NK-92 treated with Interleukin-12 subunit alpha and Interleukin-12 subunit beta, amount 100 ng/mL, for 24 hours (cell line): ENCODE results near the gene SH3TC2.
"Not testable (repeated sequence)": the region's sequence is repeated elsewhere in the genome, so short reads cannot be mapped to it uniquely, and the experiment has no call there.

Experiments used
- DNase-seq: peaks from one replicate; lab custom pipeline; 2025; lab: John Stamatoyannopoulos, UW

Gene SH3TC2

DNA sequence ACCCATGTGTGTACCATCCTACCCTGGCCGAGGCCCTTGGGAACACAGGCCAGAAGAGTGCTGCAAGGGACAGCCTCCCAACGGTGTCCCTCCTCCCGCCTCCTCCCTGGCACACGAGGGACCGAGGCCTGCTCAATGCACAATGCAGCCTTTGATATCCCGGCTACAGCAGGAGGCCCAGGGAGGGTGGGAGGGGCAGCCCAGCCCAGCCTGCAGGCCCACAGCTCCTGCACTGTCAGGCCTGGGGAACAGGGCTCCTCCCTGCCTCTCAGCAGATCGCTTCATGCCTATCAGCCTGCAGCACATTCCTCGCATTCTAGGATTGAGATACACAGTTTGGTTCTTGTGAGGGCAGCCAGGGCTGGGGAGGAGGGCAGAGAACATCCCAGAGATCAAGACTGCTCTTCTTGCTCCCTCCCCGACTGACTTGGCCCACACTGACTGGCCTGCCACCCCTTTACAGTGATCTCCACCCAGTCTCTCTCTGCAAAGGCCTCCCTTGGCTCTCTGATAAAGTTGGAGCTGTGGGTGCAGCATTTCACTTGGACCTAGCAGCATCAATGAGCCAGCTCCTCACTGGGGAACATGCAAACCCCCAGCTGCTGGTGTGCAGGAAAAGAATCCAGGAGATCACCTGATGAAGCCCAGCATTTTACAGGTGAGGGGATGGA lies at the start of gene SH3TC2:
Gene SH3TC2, minus strand, starts transcription at position 46 of the 671 bp plus-strand sequence. Its CDS starts 40 bp downstream, at position 6.
- no peak for DNase-seq

DNA sequence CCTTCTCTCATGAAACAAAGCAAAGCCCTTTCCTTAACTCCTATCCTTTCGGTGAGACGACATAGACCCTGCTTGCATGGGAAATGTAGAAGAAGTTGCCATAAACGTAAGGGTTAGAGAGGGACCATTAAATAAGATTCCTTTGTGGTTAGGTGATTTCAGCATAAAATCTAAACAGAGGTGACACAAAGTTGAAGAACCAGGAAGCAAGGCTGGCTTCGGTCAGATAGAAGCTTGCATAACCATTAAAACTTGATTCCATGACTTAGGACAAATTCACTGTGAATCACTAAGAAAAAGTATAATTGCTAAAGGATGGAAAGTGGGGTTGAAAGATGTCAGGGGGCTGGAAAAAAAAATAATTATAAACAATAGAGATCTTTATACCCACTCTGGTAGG lies 47.5 kb upstream of the SH3TC2 start:
- no peak for DNase-seq

DNA sequence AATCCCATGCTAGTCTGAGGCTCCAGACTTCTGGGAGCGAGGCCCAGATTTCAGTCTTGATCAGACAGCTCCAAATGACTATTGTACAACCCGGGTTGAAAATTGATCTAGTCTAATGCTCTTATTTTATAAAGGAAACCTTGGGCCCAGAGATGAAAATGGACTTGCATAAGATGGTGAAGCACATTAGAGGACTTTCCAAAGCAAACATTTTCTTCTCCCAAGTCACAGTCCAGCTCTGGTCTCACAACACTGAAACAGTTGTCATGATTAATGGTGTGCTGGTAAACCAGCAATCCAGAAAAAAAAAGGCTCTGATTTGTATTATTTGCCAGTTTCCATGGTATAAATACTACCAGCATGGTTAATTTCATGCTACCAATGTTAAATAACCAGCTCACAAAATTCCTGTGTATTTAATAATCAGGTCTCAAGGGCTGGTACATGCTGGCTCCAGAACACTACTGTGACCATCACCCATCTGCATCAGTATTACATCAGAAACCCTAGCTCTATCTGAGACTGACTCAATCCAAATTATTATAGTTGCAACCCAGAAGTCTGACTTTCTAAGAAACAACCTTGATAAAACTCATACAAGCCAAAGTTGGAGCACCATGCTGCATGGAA lies 45.9 kb upstream of the SH3TC2 start:
- no peak for DNase-seq

DNA sequence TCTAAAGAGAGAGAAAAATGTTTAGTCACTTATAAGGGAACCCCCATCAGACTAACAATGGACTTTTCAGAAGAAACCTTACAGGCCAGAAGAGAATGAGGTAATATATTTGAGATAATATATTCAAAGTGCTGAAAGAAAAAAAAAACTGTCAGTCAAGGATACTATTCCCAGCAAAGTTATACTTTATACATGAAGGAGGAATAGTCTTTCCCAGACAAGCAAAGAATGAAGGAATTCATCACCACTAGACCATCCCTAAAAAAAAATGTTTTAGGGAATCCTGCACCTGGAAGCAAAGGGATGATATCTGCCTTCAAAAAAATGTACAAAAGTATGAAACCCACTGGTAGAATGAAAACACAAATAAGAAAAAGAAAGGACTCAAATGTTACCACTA lies 37.5 kb upstream of the SH3TC2 start:
- DNase-seq, result no peak

DNA sequence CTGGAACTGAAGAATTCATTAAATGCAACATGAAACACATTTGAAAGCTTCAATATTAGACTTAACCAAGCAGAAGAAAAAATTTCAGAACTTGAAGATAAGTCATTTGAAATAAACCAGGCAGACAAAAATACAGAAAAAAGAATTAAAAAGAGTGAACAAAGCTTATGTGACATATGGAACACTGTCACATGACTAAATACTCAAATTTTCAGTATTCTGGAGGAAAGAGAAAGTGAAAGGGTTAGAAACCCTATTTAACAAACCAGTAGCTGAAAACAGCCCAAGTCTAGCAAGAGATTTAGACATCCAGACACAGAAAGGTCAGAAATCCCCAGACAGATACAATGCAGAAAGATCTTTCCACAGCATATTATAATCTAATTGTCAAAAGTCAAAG lies 37.1 kb upstream of the SH3TC2 start:
- DNase-seq, result no peak

DNA sequence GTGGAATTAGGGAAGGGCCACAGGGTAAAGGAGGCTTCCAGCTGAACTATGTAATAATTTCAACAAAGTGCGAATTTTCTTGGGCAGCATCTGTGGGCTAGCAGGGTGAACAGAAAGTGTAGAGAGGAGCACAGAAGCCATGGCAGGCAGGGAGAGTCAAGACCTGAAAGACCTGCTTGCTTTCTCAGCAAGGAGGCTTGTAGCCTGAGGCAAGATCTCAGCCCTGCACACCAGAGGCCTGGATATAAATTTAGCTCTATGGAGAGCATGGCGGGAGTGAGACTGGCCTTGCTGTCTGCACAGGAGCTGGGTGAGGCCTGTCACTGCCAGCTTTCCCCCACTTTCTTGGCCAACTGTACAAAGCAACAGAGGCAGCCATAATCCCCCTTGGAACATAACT lies 32.1 kb upstream of the SH3TC2 start:
- DNase-seq, result no peak

DNA sequence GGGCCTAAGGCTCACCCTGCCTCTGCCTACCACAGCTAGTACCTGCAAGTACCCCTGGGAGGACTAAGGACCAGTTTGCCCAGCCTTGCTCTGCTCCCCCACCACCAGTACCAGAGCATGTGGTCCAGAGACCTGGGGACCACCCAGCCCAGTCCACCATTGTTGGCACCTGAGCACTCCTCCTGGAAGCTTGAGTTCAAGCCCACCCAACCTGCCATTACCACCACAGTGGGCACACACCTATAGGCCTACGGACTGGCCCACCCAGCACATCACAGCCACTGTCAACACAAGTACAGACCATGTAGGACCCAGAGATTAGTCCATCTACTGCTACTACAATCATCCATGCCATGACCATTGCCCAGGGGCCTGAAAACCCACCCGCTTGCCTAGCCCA lies 30.8 kb upstream of the SH3TC2 start:
- no peak for DNase-seq

DNA sequence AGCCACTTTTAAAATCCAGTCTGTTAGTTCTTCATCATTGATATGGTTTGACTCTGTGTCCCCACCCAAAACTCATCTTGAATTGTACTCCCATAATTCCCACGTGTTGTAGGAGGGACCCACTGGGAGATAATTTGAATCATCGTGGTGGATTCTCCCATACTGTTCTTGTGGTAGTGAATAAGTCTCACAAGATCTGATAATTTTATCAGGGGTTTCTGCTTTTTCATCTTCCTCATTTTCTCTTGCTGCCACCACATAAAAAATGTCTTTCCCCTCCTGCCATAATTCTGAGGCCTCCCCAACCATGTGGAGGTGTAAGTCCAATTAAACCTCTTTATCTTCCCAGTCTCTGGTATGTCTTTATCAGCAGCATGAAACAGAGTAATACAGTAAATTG lies 26.9 kb upstream of the SH3TC2 start:
- no peak for DNase-seq

DNA sequence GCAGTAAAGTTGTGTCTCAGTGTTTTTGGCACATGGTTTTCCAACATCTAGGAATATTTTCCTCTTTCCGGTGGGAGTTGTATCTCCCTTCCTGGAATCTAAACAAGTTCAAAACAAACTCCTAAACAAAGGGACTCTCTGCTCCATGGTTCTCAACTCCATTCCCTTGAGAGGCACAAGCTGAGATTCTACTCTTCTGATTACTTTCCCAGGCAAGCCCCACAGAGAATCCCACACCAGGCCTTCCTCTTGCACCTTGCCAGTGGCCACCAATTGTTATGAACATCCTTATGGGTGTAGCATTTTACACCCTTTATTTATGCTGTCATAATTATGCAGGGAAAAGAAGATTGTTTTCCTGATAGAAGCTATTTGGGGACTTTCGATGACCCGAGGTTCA lies 25.8 kb upstream of the SH3TC2 start:
- no peak for DNase-seq

DNA sequence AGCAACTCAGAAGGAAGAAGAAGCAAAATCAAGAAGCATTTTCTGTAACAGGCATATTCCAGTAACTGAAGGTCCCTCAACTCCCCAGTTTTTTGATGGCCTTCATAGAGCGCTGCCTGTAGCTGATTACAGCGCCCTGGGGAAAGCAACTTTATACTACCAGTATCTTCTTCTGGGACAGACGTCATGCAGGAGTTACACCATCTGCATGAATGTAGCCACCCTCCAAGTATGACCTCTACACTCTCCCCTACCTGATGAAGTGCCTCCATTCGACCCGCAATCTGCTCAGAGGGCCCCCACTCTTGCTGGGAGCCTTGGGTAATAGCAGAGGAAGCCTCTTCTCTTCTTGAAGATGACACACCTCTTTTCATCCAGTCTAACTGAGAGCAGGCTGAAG lies 21.0 kb upstream of the SH3TC2 start:
- DNase-seq, result no peak

DNA sequence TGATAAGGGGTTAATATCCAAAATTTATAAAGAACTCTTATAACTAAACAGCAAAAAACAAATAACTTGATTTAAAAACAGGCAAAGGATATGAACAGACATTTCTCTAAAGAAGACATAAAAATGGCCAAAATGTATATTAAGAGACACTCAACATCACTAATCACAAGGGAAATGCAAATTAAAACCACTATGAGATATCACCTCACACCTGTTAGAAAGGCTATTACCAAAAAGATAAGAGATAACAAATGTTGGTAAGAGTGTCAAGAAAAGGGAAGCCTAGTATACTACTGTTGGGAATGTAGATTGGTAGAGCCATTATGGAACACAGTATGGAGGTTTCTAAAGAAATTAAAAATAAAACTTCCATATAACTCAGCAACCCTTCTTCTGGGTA lies 19.4 kb upstream of the SH3TC2 start:
- no peak for DNase-seq

DNA sequence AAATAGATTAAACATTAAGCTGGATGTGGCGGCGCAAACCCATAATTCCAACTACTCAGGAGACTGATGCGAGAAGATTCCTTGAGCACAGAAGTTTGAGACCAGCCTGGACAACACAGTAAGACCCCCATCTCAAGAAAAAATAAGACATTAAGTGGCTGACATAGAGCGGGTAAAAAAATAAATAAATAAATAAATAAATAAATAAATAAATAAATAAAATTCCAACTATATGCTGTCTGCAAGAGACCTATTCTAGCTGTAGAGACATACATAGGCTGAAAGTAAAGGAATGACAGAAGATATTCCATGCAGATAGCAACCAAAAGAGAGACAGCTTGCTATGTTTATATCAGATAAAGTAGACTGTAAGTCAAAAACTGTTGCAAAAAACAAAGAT lies 17.4 kb upstream of the SH3TC2 start:
- no peak for DNase-seq

DNA sequence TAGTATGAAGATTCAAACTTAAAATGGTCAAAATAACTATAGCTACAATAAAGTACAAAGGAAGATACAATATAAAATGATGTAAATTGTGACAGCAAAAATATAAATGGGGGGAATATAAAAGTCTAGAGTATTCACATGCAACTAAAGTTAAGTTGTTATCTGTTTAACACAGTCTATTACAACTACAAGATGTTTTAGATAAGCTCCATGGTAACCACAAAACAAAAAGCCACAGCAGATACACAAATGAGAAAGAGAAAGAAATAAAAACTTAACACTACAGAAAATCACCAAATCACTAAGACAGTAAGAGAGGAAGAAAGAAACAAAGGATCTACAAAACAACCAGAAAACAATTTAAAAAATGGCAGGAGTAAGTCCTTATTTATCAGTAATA lies 17.0 kb upstream of the SH3TC2 start:
- no peak for DNase-seq

DNA sequence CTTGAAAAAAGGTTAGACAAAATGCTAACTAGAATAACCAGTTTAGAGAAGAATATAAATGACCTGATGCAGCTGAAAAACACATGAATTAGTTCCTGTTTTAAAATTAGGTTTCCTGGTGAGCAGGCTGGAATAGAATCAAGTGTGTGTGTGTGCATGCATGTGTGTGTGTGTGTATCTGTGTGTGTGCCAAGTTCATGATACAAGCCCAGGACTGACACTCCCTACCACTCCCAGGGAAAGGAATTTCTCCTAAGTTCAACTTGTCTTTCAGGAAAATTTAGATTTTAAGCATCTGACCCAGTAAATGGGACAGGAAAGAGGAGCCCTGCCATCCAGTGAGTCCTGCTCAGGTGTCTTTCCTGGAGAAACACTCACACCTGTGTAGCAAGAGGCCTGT lies 11.2 kb upstream of the SH3TC2 start:
- not testable (repeated sequence) for DNase-seq

DNA sequence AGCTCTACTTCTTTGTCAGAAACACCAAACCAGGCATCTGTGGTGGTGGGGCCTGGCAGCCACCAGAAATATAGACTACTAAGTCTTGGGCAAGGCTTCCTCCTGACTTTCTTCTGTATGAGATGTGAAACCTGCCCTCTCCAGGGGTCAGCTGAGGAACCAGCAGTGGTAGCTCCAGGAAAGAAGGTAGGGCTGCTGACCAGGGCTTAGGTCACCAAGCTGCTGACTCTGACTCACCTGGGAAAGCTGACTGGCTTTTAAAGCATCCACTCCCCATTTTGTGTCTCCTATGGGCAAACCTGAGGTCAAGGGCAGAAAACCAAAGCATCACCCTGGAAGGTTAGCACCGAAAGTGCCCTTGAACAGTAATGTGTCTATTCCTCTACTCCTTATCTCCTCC lies 10.4 kb upstream of the SH3TC2 start:
- DNase-seq, result no peak

DNA sequence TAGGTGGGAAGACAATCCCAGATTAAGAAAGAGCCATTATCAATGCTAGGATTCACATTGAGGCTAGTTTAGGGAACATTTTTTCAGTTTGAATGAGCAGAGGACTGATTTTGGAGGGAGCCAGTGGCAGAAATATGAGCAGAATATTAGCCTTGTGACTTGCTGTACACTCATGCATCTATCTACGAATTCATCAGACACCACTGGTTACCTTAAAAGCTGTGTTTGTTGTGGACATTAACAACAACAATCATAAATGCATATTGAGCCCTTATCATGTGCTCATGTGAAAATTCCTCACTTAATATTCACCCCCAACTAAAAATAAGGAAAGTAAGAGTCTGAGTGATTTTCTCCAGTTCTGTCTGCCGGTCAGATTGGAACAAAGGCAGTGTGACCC lies 9.9 kb upstream of the SH3TC2 start:
- no peak for DNase-seq

DNA sequence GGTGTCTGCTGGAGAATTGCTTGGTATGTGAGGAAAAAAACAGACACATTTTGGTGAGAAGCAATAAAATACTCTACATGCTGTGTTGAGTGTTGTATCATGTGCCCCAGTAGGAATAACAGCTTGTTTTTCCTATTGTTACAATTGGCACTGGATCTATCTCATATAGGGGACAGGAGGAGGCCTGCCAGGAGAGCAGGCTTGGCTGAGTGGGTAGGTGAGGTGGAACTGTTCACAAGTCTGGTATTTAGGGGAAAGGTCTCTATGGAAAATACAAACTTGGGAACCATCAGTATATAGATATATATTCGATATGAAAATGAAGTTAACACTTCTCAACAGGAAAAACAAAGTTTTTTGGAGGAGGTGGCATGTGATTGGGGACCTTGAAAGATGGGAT lies 9.5 kb upstream of the SH3TC2 start:
- no peak for DNase-seq

DNA sequence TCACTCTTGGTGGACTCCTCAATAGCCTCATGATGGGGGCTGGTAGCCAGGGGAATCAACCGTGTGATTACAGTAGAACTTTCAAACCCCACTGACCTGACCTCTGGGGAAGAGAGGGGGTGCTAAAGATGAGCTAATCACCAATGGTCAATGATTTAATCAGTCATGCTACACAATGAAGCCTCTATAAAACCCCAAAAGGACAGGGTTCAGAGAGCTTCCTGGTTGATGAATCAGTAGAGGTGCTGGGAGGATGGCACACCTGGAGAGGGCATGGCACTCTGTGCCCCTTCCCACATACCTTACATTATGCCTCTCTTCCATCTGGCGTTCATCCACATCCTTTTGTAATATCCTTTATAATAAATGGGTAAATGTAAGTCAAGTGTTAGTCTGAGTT lies 8.9 kb upstream of the SH3TC2 start:
- DNase-seq, result no peak

DNA sequence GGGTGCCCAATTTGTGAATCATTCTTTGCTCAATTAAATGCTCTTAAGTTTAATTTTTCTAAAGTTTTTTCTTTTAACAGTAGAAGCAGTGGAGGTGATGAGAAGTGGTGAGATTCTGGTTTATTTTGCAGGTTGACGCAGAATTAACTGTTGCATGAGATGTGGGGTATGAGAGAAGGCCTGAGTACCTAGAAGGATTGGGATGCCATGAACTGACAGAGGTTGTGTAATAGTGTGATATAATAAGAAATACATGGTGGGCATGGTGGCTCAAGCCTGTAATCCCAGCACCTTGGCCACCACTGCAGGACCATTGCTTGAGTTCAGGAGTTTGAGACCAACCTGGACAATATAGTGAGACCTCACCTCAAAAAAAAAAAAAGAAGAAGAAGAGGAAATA lies 8.4 kb upstream of the SH3TC2 start:
- no peak for DNase-seq

DNA sequence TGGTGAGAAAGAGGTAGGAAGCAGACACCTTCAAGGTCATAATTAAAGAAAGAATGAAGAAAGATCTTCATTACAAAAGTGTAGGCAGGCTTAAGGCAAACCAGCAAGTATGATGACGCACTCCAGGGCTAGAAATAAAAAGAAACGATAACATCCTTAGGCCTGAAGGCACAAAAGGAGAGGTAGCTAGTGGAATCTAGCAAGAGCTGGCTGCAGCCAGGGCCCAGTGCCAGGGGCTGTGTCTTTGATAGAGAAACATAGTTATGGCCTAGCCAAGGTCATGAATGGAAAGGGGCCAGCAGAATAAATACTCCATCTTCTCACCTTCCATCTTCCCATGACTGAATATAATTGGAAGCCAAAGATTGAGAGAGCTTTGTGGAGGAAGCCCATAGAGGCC lies 6.8 kb upstream of the SH3TC2 start:
- DNase-seq, result no peak

DNA sequence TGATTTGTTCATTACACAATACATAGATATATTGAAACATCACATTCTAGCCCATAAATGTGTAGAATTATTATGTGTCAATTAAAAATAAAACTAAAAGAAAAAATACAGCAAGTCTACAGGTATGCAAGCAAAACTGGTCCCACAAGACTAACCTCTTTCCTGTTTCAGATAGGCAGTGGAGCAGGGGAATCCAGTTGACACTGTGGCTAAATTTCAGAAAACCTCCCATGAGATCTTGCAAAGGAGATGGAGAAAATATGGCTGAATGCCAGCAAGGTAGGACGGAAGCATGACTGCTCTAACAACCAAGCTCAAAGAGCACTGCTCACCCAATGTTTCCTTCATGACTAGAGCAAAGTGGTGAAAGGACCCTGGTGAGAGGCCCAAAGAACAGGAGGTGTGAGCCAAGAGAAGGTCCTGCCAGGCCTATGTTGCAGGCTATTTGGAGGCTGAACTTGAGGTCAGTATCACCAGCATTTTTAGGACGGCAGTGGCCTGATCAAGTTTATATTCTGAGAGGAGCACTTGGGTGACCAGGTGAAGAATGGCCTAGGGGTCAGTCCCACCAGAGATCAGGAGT lies 1.1 kb upstream of the SH3TC2 start:
- DNase-seq, result no peak

DNA sequence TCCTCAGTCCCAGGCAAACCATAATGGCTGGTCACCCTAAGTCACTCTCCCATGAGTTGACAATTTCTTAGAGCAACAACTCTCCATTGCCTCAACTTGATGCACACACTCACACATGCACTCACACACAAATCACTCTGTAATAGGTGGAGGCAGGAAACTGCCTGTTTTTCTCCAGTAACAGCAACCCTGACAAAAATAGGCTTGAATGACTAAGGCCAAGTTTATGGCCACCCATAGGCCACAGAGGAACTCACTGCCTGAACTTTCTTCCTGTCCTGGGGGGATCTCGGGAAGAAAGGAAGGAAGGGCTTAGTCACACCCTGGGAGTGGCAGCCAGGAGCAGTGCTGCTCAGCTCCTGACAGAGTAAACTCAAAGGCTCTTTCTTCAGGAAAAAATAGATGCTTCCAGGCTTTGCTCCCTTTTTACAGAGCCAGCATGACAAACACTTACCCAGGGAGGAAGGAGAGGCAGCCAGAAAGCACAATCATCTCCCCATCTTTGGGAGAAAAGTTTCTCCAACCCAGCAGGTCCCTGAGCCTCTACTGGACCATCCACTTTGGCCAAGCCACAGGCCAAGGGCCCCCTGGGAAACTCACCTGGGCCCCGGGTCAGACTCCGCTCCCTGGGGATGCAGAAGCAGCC lies 368 bp downstream of the SH3TC2 start:
- no peak for DNase-seq

DNA sequence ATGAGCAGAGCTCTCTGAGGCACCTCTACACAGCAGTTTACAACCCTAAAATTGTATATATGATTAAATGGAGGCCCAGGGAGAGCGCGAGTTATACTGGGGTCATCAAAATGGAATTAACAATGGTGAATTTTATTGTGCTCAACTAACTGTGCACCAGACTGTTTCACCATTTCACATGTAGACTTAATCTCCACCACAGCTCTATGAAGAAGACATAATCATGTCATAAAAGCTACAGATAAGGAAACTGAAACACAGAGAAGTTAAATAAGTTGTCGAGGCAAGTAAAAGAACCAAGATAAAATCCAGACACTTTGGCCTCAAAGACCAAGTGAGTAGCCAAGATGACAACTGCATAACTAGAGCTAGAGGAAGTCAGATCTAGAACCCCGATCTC lies 1.5 kb downstream of the SH3TC2 start:
- DNase-seq, result no peak
